SK-N-SH (cell line): ENCODE data around the gene TTC28.
A peak's percentile ranks its signal among the peaks of the same experiment; 100 is the strongest.

ENCODE experiments used
- CTCF ChIP-seq: fragments of 200-600 bp; sonication (generic); IDR thresholded peaks from 2 replicates; pipeline ENCODE4 v1.6.1; 2017; ENCODE audit warnings: antibody characterized with exemption, mild to moderate bottlenecking, moderate library complexity
- TF ChIP-seq, protein P1 (sequence below): IDR thresholded peaks from 2 replicates; pipeline ENCODE4; 2012
- TF ChIP-seq, protein P2 (sequence below): fragments of 150-350 bp; IDR thresholded peaks from 2 replicates; pipeline ENCODE4 v1.6.1; 2017; ENCODE audit warnings: antibody characterized with exemption, low read length, low read depth, borderline replicate concordance

GRCh38 chr22:28442264-28442710, 237.4 kb downstream of the TTC28 start:
- peak; percentile 80 for TF ChIP-seq CTCF
- TF ChIP-seq, protein P1, sequence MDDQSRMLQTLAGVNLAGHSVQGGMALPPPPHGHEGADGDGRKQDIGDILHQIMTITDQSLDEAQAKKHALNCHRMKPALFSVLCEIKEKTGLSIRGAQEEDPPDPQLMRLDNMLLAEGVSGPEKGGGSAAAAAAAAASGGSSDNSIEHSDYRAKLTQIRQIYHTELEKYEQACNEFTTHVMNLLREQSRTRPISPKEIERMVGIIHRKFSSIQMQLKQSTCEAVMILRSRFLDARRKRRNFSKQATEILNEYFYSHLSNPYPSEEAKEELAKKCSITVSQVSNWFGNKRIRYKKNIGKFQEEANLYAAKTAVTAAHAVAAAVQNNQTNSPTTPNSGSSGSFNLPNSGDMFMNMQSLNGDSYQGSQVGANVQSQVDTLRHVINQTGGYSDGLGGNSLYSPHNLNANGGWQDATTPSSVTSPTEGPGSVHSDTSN: no peak
- TF ChIP-seq, protein P2, sequence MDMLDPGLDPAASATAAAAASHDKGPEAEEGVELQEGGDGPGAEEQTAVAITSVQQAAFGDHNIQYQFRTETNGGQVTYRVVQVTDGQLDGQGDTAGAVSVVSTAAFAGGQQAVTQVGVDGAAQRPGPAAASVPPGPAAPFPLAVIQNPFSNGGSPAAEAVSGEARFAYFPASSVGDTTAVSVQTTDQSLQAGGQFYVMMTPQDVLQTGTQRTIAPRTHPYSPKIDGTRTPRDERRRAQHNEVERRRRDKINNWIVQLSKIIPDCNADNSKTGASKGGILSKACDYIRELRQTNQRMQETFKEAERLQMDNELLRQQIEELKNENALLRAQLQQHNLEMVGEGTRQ: no peak
